ENCODE data around the gene EIF3K.

Gene EIF3K

GRCh38 chr19:38650911-38651584, 32.1 kb downstream of the EIF3K start:
- no peak for DNase-seq

- no peak for DNase-seq
Observed at GRCh38 chr19:38653028-38653571, 34.1 kb downstream of the EIF3K start.

GRCh38 chr19:38654628-38655055, 35.7 kb downstream of the EIF3K start:
- no peak for DNase-seq

GRCh38 chr19:38655148-38655824, 36.3 kb downstream of the EIF3K start:
- DNase-seq: peak; percentile 44

- peak; percentile 28 for DNase-seq
Observed at GRCh38 chr19:38656171-38656981, 37.4 kb downstream of the EIF3K start.

GRCh38 chr19:38657633-38658222, 38.7 kb downstream of the EIF3K start:
- no peak for DNase-seq

- no peak for DNase-seq
Observed at GRCh38 chr19:38658462-38659306, 39.7 kb downstream of the EIF3K start.

GRCh38 chr19:38660724-38661123, 41.7 kb downstream of the EIF3K start:
- no peak for DNase-seq

- DNase-seq: no peak
Observed at GRCh38 chr19:38661136-38661535, 42.1 kb downstream of the EIF3K start.

- DNase-seq: no peak
Observed at GRCh38 chr19:38661996-38662395, 43.0 kb downstream of the EIF3K start.

- DNase-seq: no peak
Observed at GRCh38 chr19:38662537-38663155, 43.7 kb downstream of the EIF3K start.

GRCh38 chr19:38663156-38663651, 44.2 kb downstream of the EIF3K start:
- DNase-seq: no peak

GRCh38 chr19:38663957-38664502, 45.0 kb downstream of the EIF3K start:
- DNase-seq: no peak

- DNase-seq: no peak
Observed at GRCh38 chr19:38664503-38665211, 45.7 kb downstream of the EIF3K start.

GRCh38 chr19:38665219-38665931, 46.4 kb downstream of the EIF3K start:
- DNase-seq: no peak

- DNase-seq: no peak
Observed at GRCh38 chr19:38665950-38666662, 47.1 kb downstream of the EIF3K start.

- DNase-seq: no peak
Observed at GRCh38 chr19:38666663-38667511, 47.9 kb downstream of the EIF3K start.

GRCh38 chr19:38667661-38668171, 48.7 kb downstream of the EIF3K start:
- no peak for DNase-seq
